AG04450 (cell line): ENCODE data around the gene HOXC12. TPM values are rescaled to one million over a fixed set of nuclear protein-coding genes. Genes with fewer than 3 reads are reported as not detected.

ENCODE experiments used
- CTCF ChIA-PET: fragments of 300-600, 350-600 bp; formaldehyde crosslinking; extraction: SDS; loops from one replicate; lab custom pipeline; 2022; ENCODE audit warnings: antibody characterized with exemption, inconsistent platforms; lab: Charles Lee
- POLR2A ChIA-PET: fragments of 350-600 bp; formaldehyde crosslinking; extraction: SDS; loops from one replicate; lab custom pipeline; 2021; ENCODE audit warnings: antibody characterized with exemption, inconsistent platforms; lab: Yijun Ruan, JAX
- DNase-seq: peaks from one replicate; pipeline ENCODE4 v3.0.0-alpha.2; 2011; ENCODE audit warnings: low read depth, low spot score
- H3K27ac ChIP-seq: one replicate; pipeline ENCODE4 v1.5.1; 2012; ENCODE audit warnings: low read depth, low read length, control low read depth
- H3K27me3 ChIP-seq: one replicate; pipeline ENCODE4 v1.6.0; 2012; ENCODE audit warnings: low read length; ENCODE audit not compliant: control insufficient read depth, insufficient read depth
- H3K4me3 ChIP-seq: 2 replicates; pipeline ENCODE4 v1.5.1; 2011; ENCODE audit warnings: mild to moderate bottlenecking, low read depth, low read length, control low read depth
- H3K9me3 ChIP-seq: 2 replicates; pipeline ENCODE4 v1.5.1; 2012; ENCODE audit warnings: low read length; ENCODE audit not compliant: control insufficient read depth, insufficient read depth
- polyA plus RNA-seq: library from polyadenylated mRNA; depleted of rRNA; stranded (reverse); fragments of >200 nt; gene quantifications from 2 replicates; pipeline ENCODE4 v1.2.3, GENCODE V29; 2011
- TF ChIP-seq, protein P1 (sequence below): IDR thresholded peaks from 2 replicates; pipeline ENCODE4 v1.5.1; 2011; ENCODE audit warnings: low read depth, low read length, control low read depth, inconsistent platforms

HOXC12 gene
- polyA plus RNA-seq, 1 experiment, result not detected

DNA sequence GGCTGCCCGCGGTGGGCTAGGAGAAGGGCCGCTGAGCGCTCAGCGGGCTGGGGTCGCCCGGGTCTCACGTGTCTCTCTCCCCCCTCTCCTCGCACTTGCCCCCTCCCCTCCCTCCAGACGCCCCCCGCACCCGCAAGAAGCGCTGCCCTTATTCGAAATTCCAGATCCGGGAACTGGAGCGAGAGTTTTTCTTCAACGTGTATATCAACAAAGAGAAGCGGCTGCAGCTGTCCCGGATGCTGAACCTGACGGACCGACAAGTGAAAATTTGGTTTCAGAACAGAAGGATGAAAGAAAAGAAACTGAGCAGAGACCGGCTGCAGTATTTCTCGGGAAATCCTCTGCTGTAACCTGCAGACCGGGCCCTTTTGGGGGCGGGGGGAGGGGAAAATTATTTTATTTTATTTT, 20.4 kb downstream of the HOXC12 start:
- Histone ChIP-seq H3K27ac (no peak overlapping the region), H3K27me3 (peaks cover 95% of the 10 kb centered on the region), H3K4me3 (no peak overlapping the region), H3K9me3 (peaks cover 12% of the 10 kb centered on the region)
- TF ChIP-seq, protein P1, sequence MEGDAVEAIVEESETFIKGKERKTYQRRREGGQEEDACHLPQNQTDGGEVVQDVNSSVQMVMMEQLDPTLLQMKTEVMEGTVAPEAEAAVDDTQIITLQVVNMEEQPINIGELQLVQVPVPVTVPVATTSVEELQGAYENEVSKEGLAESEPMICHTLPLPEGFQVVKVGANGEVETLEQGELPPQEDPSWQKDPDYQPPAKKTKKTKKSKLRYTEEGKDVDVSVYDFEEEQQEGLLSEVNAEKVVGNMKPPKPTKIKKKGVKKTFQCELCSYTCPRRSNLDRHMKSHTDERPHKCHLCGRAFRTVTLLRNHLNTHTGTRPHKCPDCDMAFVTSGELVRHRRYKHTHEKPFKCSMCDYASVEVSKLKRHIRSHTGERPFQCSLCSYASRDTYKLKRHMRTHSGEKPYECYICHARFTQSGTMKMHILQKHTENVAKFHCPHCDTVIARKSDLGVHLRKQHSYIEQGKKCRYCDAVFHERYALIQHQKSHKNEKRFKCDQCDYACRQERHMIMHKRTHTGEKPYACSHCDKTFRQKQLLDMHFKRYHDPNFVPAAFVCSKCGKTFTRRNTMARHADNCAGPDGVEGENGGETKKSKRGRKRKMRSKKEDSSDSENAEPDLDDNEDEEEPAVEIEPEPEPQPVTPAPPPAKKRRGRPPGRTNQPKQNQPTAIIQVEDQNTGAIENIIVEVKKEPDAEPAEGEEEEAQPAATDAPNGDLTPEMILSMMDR, result no peak
- CTCF ChIA-PET, result no interaction called here
- POLR2A ChIA-PET, result interaction anchor here (0.6 kb wide), 1 partner anchor 11 kb away, joined by 3 read pairs; no protein-coding TSS in a partner anchor
- no peak for DNase-seq

DNA sequence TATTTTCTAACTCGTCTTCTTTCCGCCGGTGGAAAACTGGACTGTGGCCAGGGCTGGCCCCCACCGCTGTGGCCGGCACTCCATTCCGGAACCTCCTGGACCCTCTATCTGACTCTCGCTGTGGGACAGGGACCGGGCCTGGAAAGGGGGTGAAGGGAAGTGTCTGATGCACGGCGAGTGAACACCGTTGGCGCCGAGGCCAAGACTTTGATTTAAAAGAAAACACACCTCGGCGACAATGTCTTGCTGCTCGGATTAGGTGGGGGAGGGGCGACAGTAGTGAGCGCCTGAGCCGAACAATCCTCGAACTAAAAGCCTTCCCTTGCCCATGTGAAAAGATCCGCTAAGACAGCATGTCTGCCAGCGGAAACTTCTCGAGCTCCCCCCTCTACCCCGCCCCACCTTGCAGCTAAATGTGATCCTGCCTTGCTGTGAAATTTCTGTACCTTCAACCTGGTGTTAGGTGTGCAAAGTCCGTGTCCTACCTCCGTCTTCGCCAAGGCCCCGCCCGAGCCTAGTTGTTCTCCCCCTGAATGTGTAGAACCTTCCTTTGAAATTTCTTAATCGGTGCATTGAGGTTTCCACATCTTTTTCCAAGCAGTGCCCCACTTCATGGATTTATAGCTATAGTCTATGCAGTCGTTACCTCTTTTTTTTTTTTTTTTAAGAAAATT, 20.9 kb downstream of the HOXC12 start:
- H3K9me3 ChIP-seq, result peaks cover 12% of the 10 kb centered on the region

DNA sequence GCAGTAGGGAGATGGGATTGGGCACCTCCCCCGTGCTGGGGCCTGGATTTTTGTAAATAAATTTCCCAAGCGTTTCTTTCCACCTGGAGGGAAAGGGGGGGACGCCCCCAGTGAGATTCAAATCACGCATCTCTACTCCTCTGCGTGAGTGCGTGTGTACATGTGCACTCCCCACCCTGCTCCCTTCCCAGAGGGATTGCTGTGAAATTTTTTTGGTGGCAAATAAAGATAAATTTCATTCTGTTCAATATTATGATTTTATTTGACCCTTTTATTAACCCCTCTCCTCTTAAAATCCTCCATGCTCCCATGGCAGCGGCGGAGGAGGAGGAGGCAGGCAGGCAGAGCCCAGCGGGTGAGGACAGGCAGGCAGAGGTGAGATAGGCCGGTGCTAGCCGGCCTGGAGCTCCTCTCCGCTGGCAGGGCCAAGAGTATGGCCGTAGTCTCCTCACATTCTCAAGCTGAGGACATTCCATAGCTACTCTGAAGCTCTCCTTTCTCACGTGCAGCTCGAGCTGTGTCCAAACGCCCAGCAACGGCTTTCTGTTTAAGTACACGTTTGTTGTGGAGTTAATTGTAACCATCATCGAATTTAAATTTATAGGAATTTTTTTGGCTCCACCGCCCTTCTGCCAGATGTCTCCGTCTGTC, 21.6 kb downstream of the HOXC12 start:
- Histone ChIP-seq H3K9me3 (peaks cover 12% of the 10 kb centered on the region), H3K27ac (no peak overlapping the region), H3K27me3 (peaks cover 93% of the 10 kb centered on the region), H3K4me3 (no peak overlapping the region)
- TF ChIP-seq, protein P1, result no peak
- ChIA-PET POLR2A (no interaction called here), CTCF (interaction anchor here (0.6 to 1.1 kb wide), 2 partner anchors 29 to 158 kb away, joined by 3 read pairs; no protein-coding TSS in a partner anchor)
- no peak for DNase-seq

More for the DNA sequence above, 20.9 kb downstream of the HOXC12 start:
- CTCF ChIA-PET, result interaction anchor here (0.6 to 1.1 kb wide), 2 partner anchors 30 to 157 kb away, joined by 3 read pairs; no protein-coding TSS in a partner anchor
- TF ChIP-seq, protein P1, result no peak
- Histone ChIP-seq H3K4me3 (no peak overlapping the region), H3K27ac (no peak overlapping the region), H3K27me3 (peaks cover 92% of the 10 kb centered on the region)
- no peak for DNase-seq
- POLR2A ChIA-PET, result interaction anchor here (0.6 kb wide), 1 partner anchor 10 kb away, joined by 3 read pairs; no protein-coding TSS in a partner anchor

DNA sequence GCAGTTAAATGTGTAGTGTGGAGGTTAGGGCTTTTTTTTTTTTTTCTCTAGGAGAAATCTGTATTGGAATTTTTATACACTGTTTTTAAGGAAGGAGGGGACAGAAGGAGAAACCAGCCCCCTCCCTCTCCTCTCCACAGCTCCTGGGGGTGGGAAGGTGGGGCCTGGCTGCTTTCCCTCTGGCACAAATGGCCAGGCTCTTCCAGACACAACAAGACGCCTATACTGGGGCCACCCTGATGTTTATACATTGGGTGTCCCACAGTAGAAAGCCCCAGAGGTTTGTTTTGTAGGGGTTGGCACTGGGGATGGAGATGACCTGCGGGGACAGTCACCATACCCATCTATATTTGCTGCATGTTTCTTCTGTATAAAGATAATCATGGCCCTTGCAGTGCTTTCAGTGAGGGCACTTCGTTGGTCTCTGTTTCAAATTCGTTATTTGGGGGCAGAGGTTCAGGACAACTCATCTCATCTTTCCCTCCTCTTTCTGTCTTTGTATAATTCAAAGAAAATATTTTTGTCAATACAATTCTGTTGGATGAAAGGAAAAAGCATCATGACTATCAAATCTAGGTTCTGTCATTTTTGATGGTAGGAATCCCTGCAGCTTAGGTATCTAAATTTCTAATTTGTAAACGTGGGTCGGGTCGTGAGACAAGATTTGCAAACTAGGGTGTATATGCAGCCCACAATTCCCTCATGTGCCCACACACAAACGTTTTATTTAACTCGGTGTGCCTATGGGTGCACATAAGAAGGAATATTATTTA, 22.3 kb downstream of the HOXC12 start:
- TF ChIP-seq, protein P1, result no peak
- CTCF ChIA-PET, result interaction anchor here (1.1 kb wide), 1 partner anchor 29 kb away, joined by 3 read pairs; no protein-coding TSS in a partner anchor
- no peak overlapping the region for H3K27ac ChIP-seq

More for the DNA sequence above, 22.3 kb downstream of the HOXC12 start:
- H3K4me3 ChIP-seq, result no peak overlapping the region
- peaks cover 12% of the 10 kb centered on the region for H3K9me3 ChIP-seq
- peaks cover 93% of the 10 kb centered on the region for H3K27me3 ChIP-seq
- DNase-seq, result no peak
- POLR2A ChIA-PET, result no interaction called here
